Measurements from ENCODE around the gene NAV3. TPM values are rescaled to one million over a fixed set of nuclear protein-coding genes. Genes with fewer than 3 reads are reported as not detected.

Gene NAV3
- total RNA-seq, 1 experiment from 2014 or later: 4.1 TPM

DNA sequence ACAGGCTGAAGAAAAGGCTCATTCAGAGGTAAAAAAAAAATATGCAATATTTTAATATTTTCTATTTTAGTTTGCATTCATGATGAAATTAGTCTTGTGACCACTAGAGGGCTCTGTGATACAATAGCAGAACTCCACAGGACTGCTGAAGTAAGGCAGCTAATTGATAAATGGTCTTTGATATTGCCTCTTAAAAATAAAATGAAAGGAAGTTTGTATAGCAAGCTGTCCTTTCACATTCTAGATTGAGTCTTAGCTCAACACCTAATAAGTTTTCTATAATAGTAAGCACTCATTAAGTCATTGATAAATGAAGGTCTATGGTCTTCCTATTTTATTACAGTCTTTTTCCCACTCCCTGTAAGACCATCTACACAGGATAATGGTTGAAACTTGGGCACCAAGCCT, 315.7 kb downstream of the NAV3 start:
- TF ChIP-seq, protein P1, sequence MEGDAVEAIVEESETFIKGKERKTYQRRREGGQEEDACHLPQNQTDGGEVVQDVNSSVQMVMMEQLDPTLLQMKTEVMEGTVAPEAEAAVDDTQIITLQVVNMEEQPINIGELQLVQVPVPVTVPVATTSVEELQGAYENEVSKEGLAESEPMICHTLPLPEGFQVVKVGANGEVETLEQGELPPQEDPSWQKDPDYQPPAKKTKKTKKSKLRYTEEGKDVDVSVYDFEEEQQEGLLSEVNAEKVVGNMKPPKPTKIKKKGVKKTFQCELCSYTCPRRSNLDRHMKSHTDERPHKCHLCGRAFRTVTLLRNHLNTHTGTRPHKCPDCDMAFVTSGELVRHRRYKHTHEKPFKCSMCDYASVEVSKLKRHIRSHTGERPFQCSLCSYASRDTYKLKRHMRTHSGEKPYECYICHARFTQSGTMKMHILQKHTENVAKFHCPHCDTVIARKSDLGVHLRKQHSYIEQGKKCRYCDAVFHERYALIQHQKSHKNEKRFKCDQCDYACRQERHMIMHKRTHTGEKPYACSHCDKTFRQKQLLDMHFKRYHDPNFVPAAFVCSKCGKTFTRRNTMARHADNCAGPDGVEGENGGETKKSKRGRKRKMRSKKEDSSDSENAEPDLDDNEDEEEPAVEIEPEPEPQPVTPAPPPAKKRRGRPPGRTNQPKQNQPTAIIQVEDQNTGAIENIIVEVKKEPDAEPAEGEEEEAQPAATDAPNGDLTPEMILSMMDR (IDR thresholded peaks at IDR 0.05; ENCODE audit: unreplicated experiment): peak; percentile 56
- no peak for DNase-seq
- CTCF ChIA-PET: no interaction called here
- no TSS peak for BruUV-seq (replicated peaks)
- H3K4me3 Mint-ChIP-seq (ENCODE audit: low read depth, unreplicated experiment): no peak overlapping the region
- H3K4me1 Mint-ChIP-seq (ENCODE audit: low read depth, unreplicated experiment): no peaks in the 10 kb centered on the region
- H3K36me3 Mint-ChIP-seq (ENCODE audit: insufficient read depth, unreplicated experiment): no peaks in the 10 kb centered on the region
- H3K27ac Mint-ChIP-seq (ENCODE audit: unreplicated experiment): no peak overlapping the region
- H3K27me3 Mint-ChIP-seq (ENCODE audit: unreplicated experiment): no peaks in the 10 kb centered on the region
- H3K9me3 Mint-ChIP-seq (ENCODE audit: low read depth, unreplicated experiment): no peaks in the 10 kb centered on the region
- intact Hi-C loops (cut with micrococcal nuclease; ENCODE audit: unreplicated experiment): loop anchor here (10.0 kb wide), 1 partner anchor 1198 kb away; no protein-coding TSS in a partner anchor

DNA sequence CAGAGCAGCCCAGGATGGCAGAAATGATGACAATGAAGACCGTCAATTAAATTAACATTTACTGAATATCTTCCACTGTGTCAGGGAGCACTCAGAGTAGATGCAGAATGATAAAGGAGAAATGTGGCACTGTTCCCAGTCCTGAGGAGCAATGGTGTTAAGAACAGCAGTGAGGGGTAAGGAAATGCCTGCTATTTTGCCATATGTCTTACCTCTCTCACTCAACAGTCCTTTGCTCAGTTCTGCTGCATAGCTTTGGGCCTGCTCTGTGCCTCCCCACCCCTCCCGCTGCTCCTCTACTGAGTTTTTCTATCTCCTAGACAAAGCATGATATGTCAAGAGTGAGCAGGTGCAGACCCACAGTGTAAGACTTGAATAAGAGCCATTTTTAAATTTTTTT, 318.8 kb downstream of the NAV3 start:
- intact Hi-C loops (cut with micrococcal nuclease; ENCODE audit: unreplicated experiment): loop anchor here (10.0 kb wide), 1 partner anchor 1195 kb away; no protein-coding TSS in a partner anchor
- Mint-ChIP-seq H3K27me3 (ENCODE audit: unreplicated experiment) (no peaks in the 10 kb centered on the region), H3K4me1 (ENCODE audit: low read depth, unreplicated experiment) (no peaks in the 10 kb centered on the region), H3K4me3 (ENCODE audit: low read depth, unreplicated experiment) (no peak overlapping the region), H3K36me3 (ENCODE audit: insufficient read depth, unreplicated experiment) (no peaks in the 10 kb centered on the region), H3K27ac (ENCODE audit: unreplicated experiment) (no peak overlapping the region), H3K9me3 (ENCODE audit: low read depth, unreplicated experiment) (no peaks in the 10 kb centered on the region)
- no TSS peak for BruUV-seq (replicated peaks)
- CTCF ChIA-PET: no interaction called here
- TF ChIP-seq, protein P1 (IDR thresholded peaks at IDR 0.05; ENCODE audit: unreplicated experiment): no peak
- DNase-seq: no peak

DNA sequence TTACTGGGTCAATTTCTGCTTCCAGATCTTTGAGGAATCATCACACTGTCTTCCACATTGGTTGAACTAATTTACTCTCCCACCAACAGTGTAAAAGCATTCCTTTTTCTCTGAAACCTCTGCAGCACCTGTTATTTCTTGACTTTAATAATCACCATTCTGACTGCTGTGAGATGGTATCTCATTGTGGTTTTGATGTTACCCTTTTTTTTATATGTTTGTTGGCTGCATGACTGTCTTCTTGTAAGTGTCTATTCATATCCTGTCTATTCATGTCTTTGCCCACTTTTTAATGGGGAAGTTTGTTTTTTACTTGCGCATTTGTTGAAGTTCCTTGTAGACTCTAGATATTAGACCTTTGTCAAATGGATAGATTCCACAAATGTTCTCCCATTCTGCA, 324.9 kb downstream of the NAV3 start:
- TF ChIP-seq, protein P1 (IDR thresholded peaks at IDR 0.05; ENCODE audit: unreplicated experiment): no peak
- intact Hi-C loops (cut with micrococcal nuclease; ENCODE audit: unreplicated experiment): no loop called here
- Mint-ChIP-seq H3K9me3 (ENCODE audit: low read depth, unreplicated experiment) (peaks cover 2% of the 10 kb centered on the region), H3K4me1 (ENCODE audit: low read depth, unreplicated experiment) (no peaks in the 10 kb centered on the region), H3K27me3 (ENCODE audit: unreplicated experiment) (no peaks in the 10 kb centered on the region), H3K27ac (ENCODE audit: unreplicated experiment) (no peak overlapping the region), H3K36me3 (ENCODE audit: insufficient read depth, unreplicated experiment) (no peaks in the 10 kb centered on the region), H3K4me3 (ENCODE audit: low read depth, unreplicated experiment) (no peak overlapping the region)
- CTCF ChIA-PET: no interaction called here
- BruUV-seq (replicated peaks): no TSS peak
- no peak for DNase-seq

DNA sequence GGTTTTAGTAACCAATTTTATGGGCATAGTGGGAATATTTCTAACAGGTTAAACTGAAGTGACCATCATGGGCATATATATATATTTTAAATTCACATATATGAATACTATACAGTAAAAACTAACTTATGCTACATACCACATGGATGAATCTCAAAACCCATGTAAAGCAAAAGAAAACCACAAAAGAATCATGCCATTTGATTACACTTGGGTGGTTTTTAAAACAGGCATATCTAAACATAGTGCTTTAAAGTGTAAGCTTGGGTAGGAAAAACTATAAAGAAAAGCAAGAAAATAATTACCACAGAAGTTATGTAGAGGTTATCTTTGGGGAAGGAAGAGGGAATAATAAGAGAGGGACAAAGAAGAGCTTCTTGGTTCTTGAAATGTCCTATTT, 326.1 kb downstream of the NAV3 start:
- Mint-ChIP-seq H3K9me3 (ENCODE audit: low read depth, unreplicated experiment) (peaks cover 2% of the 10 kb centered on the region), H3K4me1 (ENCODE audit: low read depth, unreplicated experiment) (no peaks in the 10 kb centered on the region), H3K4me3 (ENCODE audit: low read depth, unreplicated experiment) (no peak overlapping the region), H3K27me3 (ENCODE audit: unreplicated experiment) (no peaks in the 10 kb centered on the region), H3K36me3 (ENCODE audit: insufficient read depth, unreplicated experiment) (no peaks in the 10 kb centered on the region), H3K27ac (ENCODE audit: unreplicated experiment) (no peak overlapping the region)
- no peak for DNase-seq
- BruUV-seq (replicated peaks): no TSS peak
- CTCF ChIA-PET: no interaction called here
- TF ChIP-seq, protein P1 (IDR thresholded peaks at IDR 0.05; ENCODE audit: unreplicated experiment): no peak
- intact Hi-C loops (cut with micrococcal nuclease; ENCODE audit: unreplicated experiment): no loop called here

Measured in Calu3 (cell line).